GM21786 (cell line): ENCODE data around the gene KLF11.
"Not testable (repeated sequence)": the region's sequence is repeated elsewhere in the genome, so short reads cannot be mapped to it uniquely, and the experiment has no call there.

ENCODE experiments used
- ATAC-seq: cut with Tn5 transposase; IDR thresholded peaks from one replicate; pipeline ENCODE4 v1.9.1; 2021; ENCODE audit not compliant: unreplicated experiment

KLF11 gene

GRCh38 chr2:10022966-10023662 is 20.2 kb upstream of the KLF11 start:
- ATAC-seq = no peak

GRCh38 chr2:10026940-10027569 is 16.3 kb upstream of the KLF11 start:
- ATAC-seq = no peak

DNA sequence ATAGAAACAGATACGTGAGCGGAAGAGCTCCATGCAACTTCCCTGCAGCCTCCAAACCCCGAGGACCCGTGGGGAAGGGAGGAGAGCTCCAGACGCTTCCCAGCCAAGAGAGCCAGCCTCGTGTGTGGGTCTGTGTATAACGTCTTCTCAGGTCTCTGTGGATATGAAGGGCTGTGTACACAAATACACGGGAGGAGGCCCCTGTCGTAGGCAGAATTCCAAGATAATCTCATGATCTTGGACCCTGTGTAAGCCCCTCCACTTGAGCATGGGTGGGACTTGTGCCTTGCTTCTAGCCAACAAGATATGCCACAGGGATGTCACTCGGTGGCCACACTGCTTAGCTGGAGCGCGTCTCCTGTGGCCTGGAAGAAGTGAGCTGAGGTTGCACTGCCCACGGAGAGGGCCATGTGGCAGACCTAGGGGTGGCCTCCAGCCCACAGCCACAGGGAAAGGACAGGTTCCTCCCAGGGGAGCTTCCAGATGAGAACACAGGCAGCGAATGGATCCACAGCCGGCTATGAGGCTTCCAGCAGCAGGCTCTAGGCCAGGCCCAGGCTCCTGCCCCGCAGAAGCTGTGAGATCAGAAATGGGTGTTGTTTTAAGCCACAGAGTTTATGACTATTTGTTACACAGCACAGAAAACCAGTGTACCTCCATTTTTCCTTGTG is 15.6 kb upstream of the KLF11 start:
- no peak for ATAC-seq

- no peak for ATAC-seq
These were observed 14.9 kb upstream of the KLF11 start for GRCh38 chr2:10028407-10028987.

- ATAC-seq = no peak
These were observed 14.1 kb upstream of the KLF11 start for GRCh38 chr2:10028988-10029874.

DNA sequence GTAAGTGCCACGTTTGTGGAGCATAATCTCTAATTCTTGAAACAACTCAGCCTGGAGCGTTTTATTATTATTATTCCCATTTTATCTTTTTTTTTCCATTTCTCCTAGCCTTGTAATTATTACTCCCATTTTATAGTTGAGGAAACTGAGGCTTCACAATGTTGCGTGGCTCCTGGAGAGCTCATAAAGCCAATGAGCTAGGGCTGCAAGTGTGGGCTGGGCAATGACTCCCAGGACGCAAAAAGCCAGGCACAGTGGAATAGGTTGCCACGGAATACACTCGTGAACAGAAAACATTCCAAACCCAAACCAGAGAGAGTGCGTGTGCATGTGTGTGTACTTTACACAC is 13.5 kb upstream of the KLF11 start:
- ATAC-seq = no peak

GRCh38 chr2:10030311-10030736 is 13.0 kb upstream of the KLF11 start:
- no peak for ATAC-seq

GRCh38 chr2:10030798-10031197 is 12.6 kb upstream of the KLF11 start:
- ATAC-seq = not testable (repeated sequence)

DNA sequence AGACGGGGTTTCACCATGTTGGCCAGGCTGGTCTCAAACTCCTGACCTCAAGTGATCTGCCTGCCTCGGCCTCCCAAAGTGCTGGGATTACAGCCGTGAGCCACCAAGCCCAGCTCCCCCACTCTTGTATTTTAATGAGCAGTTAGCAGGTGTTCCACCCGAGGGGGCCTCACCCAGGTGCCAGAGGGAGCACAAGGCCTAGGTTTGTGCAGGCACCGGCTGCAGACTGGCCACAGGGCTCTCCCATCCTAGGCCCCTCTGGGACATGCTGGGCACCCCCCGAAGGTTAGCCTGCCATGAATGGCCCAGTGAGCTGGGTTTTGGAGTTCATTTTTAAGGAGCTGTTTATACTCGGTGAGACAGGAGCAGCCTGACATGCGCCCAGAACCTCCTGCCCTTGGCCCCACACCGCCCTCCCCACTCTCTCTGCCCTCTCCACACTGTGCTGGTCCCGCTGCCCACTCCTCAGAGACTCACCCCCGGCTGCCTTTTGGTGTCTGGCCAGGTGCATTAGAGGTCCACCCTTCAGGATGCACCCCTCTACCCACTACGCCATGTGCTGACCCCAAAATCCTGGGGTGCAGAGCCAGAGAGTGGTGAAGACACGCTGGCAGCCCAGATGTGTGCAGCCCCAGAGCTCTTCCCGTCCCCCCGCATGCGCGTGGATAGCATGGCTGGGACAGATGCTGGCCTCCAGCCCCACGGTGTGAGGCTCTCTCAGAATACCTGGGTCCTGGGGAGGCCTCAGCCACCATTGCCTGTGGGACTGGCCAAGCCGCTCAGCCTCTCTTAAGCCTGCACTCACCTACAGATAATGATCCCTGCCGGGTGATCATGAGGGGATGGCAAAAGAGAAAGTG is 11.2 kb upstream of the KLF11 start:
- no peak for ATAC-seq

GRCh38 chr2:10032746-10033105 is 10.6 kb upstream of the KLF11 start:
- no peak for ATAC-seq

DNA sequence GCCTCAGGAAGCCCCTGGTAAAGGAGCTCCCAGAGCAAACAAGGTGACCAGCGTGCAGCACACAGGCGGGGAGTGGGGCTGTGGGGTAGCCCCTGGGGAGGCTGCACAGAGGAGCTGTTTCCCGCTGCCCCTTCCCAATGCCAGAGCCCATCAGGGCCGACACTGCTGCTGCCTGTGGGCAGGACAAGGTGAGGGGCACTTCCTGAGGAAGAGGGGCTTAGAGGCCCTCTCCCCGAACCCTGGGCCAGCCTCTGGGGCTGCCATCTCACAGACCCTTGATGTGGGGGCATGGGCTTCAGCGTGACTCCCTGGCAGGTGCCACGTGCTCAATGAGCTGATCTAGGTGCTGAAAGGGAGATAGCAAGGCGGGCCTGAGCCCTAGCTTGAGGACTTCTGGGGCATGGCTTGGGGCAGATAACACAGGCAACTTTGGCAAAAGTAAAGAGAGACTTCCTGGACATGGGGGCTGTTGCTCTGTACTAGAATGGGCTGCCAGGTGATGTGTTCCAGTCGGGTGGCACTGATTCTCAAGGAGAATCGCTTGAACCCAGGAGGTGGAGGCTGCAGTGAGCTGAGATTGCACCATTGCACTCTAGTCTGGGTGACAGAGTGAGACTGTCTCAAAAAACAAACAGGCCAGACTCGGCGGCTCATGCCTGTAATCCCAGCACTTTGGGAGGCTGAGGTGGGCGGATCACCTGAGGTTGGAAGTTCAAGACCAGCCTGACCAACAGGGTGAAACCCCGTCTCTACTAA is 9.9 kb upstream of the KLF11 start:
- no peak for ATAC-seq

GRCh38 chr2:10034333-10035052 is 8.9 kb upstream of the KLF11 start:
- no peak for ATAC-seq

DNA sequence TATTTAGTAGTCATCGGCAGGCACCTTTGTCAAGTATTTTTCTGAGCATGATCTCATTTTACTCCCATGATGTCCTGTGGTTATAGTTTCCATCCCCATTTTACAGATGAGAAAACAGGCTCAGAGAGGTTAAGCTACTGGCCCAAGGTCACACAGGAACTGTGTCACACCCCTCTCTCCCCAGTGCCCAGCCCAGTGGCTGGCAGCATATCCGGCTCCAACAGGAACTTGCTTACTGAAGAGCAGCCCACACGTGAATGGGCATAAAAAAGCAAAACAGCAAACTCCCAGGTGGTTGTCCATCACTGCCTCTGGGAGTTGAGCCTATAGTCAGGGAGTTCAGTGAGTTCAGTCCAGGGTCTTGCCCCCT is 8.3 kb upstream of the KLF11 start:
- no peak for ATAC-seq

DNA sequence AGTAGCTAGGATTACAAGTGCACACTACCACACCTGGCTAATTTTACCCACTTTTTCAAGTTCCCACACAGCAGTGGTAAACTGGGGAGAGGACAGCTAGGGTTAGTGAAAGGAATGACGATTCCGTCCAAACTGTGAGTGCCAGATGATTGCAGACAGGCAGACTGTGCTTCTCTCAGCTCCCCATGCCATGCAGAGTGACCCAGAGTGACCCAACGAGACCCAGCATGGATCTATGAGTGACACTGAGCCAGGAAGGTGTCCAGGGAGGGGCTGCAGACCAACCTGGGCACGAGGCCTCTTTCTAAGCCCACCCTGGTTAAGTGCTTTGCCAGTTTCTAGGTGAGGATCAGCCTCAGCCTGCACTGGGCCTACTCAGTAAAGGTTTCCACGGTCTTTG is 7.7 kb upstream of the KLF11 start:
- ATAC-seq = no peak

DNA sequence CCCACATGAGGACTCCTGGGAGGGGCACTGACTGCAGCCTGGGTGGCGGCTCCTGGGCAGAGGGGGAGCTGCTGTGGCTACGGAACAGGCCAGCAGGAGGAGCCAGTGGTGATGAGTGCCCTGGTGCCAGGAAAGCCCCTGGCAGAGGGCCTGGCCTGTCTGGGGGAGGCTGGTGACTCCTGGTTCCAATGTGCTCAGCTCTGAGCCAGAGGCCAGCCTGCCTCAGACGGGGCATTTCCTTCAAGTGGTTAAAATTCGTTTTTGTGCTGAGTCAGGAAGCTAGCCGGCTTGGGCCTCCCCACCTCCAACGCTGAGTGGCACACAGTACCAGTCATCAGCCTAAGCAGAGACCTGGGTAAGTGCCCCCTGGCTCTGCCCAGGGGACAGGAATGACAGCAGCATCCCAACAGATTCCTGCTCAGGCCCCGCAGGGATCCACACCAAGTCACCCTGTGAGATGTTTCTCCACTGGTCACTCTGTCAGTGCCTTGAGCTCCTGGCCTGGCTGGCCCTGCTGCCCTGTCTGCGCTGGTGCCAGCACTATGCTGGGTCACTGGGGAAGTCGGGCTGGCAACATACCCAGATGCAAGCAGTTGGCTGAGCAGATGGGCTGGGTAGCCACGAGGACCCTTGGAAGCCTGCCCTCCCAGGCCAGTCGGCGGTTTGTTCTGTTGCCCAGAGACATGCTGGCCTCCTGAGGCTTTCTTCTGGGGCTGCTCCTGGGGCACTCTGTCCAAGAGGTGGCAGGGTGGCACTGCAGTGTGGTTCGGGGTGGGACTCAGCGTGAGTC is 7.1 kb upstream of the KLF11 start:
- ATAC-seq = peak; percentile 69

GRCh38 chr2:10038123-10038522 is 5.2 kb upstream of the KLF11 start:
- ATAC-seq = no peak

GRCh38 chr2:10038716-10039115 is 4.6 kb upstream of the KLF11 start:
- ATAC-seq = no peak
